NCI-H128 (cell line): ENCODE measurements around the gene GPLD1.

Source experiments
- DNase-seq: peaks from one replicate; lab custom pipeline; 2025; ENCODE audit not compliant: unreplicated experiment; lab: John Stamatoyannopoulos, UW

GPLD1 gene

GRCh38 chr6:24458941-24459340 is 30.4 kb downstream of the GPLD1 start:
- no peak for DNase-seq

GRCh38 chr6:24458134-24458533 is 31.2 kb downstream of the GPLD1 start:
- no peak for DNase-seq

- DNase-seq: no peak
Measured at GRCh38 chr6:24455061-24455460, 34.3 kb downstream of the GPLD1 start.

- DNase-seq: no peak
Measured at GRCh38 chr6:24454452-24454851, 34.9 kb downstream of the GPLD1 start.

GRCh38 chr6:24453921-24454320 is 35.5 kb downstream of the GPLD1 start:
- DNase-seq: no peak

GRCh38 chr6:24451581-24452388 is 37.6 kb downstream of the GPLD1 start:
- no peak for DNase-seq

GRCh38 chr6:24448828-24449525 is 40.4 kb downstream of the GPLD1 start:
- no peak for DNase-seq

- no peak for DNase-seq
Measured at GRCh38 chr6:24448396-24448795, 41.0 kb downstream of the GPLD1 start.

GRCh38 chr6:24446670-24447069 is 42.7 kb downstream of the GPLD1 start:
- DNase-seq: no peak

- no peak for DNase-seq
Measured at GRCh38 chr6:24445704-24446103, 43.7 kb downstream of the GPLD1 start.

GRCh38 chr6:24444588-24444987 is 44.8 kb downstream of the GPLD1 start:
- DNase-seq: no peak

- DNase-seq: no peak
Measured at GRCh38 chr6:24441599-24441904, 47.8 kb downstream of the GPLD1 start.

- no peak for DNase-seq
Measured at GRCh38 chr6:24440897-24441598, 48.3 kb downstream of the GPLD1 start.

- no peak for DNase-seq
Measured at GRCh38 chr6:24439858-24440539, 49.4 kb downstream of the GPLD1 start.

- no peak for DNase-seq
Measured at GRCh38 chr6:24436979-24437378, 52.4 kb downstream of the GPLD1 start.

GRCh38 chr6:24432611-24433010 is 56.8 kb downstream of the GPLD1 start:
- DNase-seq: no peak

- peak; percentile 12 for DNase-seq
Measured at GRCh38 chr6:24431045-24431451, 58.3 kb downstream of the GPLD1 start.

GRCh38 chr6:24430086-24430485 is 59.3 kb downstream of the GPLD1 start:
- no peak for DNase-seq

- no peak for DNase-seq
Measured at GRCh38 chr6:24429146-24429545, 60.2 kb downstream of the GPLD1 start.

GRCh38 chr6:24428615-24429014 is 60.8 kb downstream of the GPLD1 start:
- DNase-seq: no peak

- DNase-seq: no peak
Measured at GRCh38 chr6:24426729-24427446, 62.5 kb downstream of the GPLD1 start.
